Endothelial cell of umbilical vein (primary cell): Measurements from ENCODE around the gene LEMD1. TPM values are rescaled to one million over a fixed set of nuclear protein-coding genes. Genes with fewer than 3 reads are reported as not detected.

Experiments used
- BruUV-seq: library from RNA; stranded (reverse); fragments of 400-500 nt; replicated peaks from 2 replicates; lab custom pipeline; 2021; lab: Mats Ljungman, UMichigan
- CTCF ChIA-PET: fragments of 300-600, 350-600 bp; sonication (Branson Sonifier 250); formaldehyde crosslinking; loops from one replicate; lab custom pipeline; 2021; ENCODE audit warnings: antibody characterized with exemption, inconsistent platforms; lab: Charles Lee
- POLR2A ChIA-PET: fragments of 300-600, 350-600 bp; sonication (Branson Sonifier 250); formaldehyde crosslinking; loops from one replicate; lab custom pipeline; 2021; ENCODE audit warnings: antibody characterized with exemption, inconsistent platforms; lab: Charles Lee
- DNase-seq: peaks from one replicate; pipeline ENCODE4 v3.0.0-alpha.2; 2011; ENCODE audit warnings: low read depth, low spot score
- FAIRE-seq: peaks from 2 replicates; lab custom pipeline; 2011; peaks lifted over from hg19 to GRCh38; lab: Jason Lieb, UNC
- H2AFZ ChIP-seq: 2 replicates; pipeline ENCODE4 v1.6.0; 2012; ENCODE audit warnings: low read depth, low read length, control low read depth, inconsistent platforms
- H3K27ac ChIP-seq: 2 replicates; pipeline ENCODE4 v1.5.1; 2011; ENCODE audit warnings: low read depth, mild to moderate bottlenecking, control low read depth, low read length, moderate library complexity; ENCODE audit not compliant: insufficient read depth
- H3K27me3 ChIP-seq, 2 experiments: 2 replicates each; pipeline versions ENCODE4 v1.6.0 to v1.6.1; 2011; ENCODE audit warnings: low read length in 2 of 2, mixed read lengths in 1 of 2; ENCODE audit not compliant: control insufficient read depth in 2 of 2, insufficient read depth in 2 of 2
- H3K36me3 ChIP-seq, 2 experiments: 2 replicates in 1 of 2; 3 replicates in 1 of 2; pipeline ENCODE4 v1.5.1; 2011; ENCODE audit warnings: low read length in 2 of 2, mild to moderate bottlenecking in 1 of 2, moderate library complexity in 1 of 2; ENCODE audit not compliant: control insufficient read depth in 2 of 2, insufficient read depth in 2 of 2; ENCODE audit errors: extremely low read depth in 1 of 2
- H3K4me1 ChIP-seq: 3 replicates; pipeline ENCODE4 v1.5.1; 2011; ENCODE audit warnings: mild to moderate bottlenecking, low read length; ENCODE audit not compliant: control insufficient read depth, insufficient read depth; ENCODE audit errors: extremely low read depth
- H3K4me2 ChIP-seq: 2 replicates; pipeline ENCODE4 v1.6.1; 2011; ENCODE audit warnings: low read length, control low read depth, mixed read lengths; ENCODE audit not compliant: insufficient read depth
- H3K4me3 ChIP-seq, 3 experiments: fragments of 200-600 bp in 1 of 3; sonication (generic), shearing (Covaris generic) in 1 of 3; replicated peaks in 1 of 3; 2 replicates each; pipeline ENCODE4 v1.5.1; 2011 to 2016; ENCODE audit warnings: control low read depth in 3 of 3, low read length in 3 of 3, mild to moderate bottlenecking in 2 of 3, inconsistent platforms in 1 of 3, low read depth in 1 of 3, moderate library complexity in 1 of 3; ENCODE audit not compliant: insufficient read depth in 1 of 3
- H3K79me2 ChIP-seq: 2 replicates; pipeline ENCODE4 v1.6.0; 2012; ENCODE audit warnings: low read length, inconsistent platforms; ENCODE audit not compliant: control insufficient read depth, insufficient read depth
- H3K9ac ChIP-seq: replicated peaks from 2 replicates; pipeline ENCODE3; 2011; ENCODE audit warnings: low read length, control low read depth; ENCODE audit not compliant: insufficient read depth; ENCODE audit errors: extremely low read depth
- H3K9me1 ChIP-seq: replicated peaks from 3 replicates; pipeline ENCODE4 v1.6.0; 2011; ENCODE audit warnings: mild to moderate bottlenecking, low read length; ENCODE audit not compliant: control insufficient read depth, insufficient read depth; ENCODE audit errors: extremely low read depth
- H3K9me3 ChIP-seq: replicated peaks from 2 replicates; pipeline ENCODE4 v1.5.1; 2012; ENCODE audit warnings: low read length, inconsistent platforms; ENCODE audit not compliant: control insufficient read depth, insufficient read depth
- H4K20me1 ChIP-seq: replicated peaks from 2 replicates; pipeline ENCODE3; 2011; ENCODE audit warnings: mild to moderate bottlenecking, low read length; ENCODE audit not compliant: control insufficient read depth, insufficient read depth; ENCODE audit errors: extremely low read depth
- EZH2 ChIP-seq: IDR thresholded peaks from 2 replicates; pipeline ENCODE4 v1.6.1; 2012; ENCODE audit warnings: borderline replicate concordance, low read depth, mild to moderate bottlenecking, moderate library complexity, low read length, inconsistent platforms; ENCODE audit not compliant: severe bottlenecking
- FOS ChIP-seq: IDR thresholded peaks from 2 replicates; pipeline ENCODE4 v1.6.1; 2011; ENCODE audit warnings: mild to moderate bottlenecking, low read length, moderate library complexity, borderline replicate concordance; ENCODE audit not compliant: insufficient read depth
- GATA2 ChIP-seq: IDR thresholded peaks from 2 replicates; pipeline ENCODE4 v1.7.0; 2011; ENCODE audit warnings: low read depth, mild to moderate bottlenecking, moderate library complexity, mixed read lengths, low read length; ENCODE audit not compliant: insufficient read length, insufficient read depth
- JUN ChIP-seq: IDR thresholded peaks from 2 replicates; pipeline ENCODE4 v1.6.1; 2011; ENCODE audit warnings: borderline replicate concordance, low read depth; ENCODE audit not compliant: insufficient read length, insufficient read depth
- MYC ChIP-seq: IDR thresholded peaks from one replicate; pipeline ENCODE4 v1.6.1; 2011; ENCODE audit warnings: mild to moderate bottlenecking, low read depth, low read length
- POLR2A ChIP-seq: IDR thresholded peaks from 2 replicates; pipeline ENCODE4 v1.6.1; 2012; ENCODE audit warnings: low read depth, mild to moderate bottlenecking, control low read depth, low read length
- POLR2AphosphoS5 ChIP-seq: IDR thresholded peaks from 2 replicates; pipeline ENCODE4 v1.6.1; 2012; ENCODE audit warnings: low read depth, mild to moderate bottlenecking, control low read depth, low read length, moderate library complexity; ENCODE audit not compliant: insufficient read depth
- dilution Hi-C: fragments of 300-500 bp; cut with MboI; formaldehyde crosslinking; loops from one replicate; pipeline ENCODE4 v1.15.0; 2019; ENCODE audit warnings: low sequenced_read_pairs; ENCODE audit not compliant: extremely low pct_ligation_motif_present
- intact Hi-C: fragments of 100-400 bp; cut with micrococcal nuclease; formaldehyde crosslinking; loops from one replicate; pipeline ENCODE4 v1.10.0; 2022
- polyA plus RNA-seq, 4 experiments: library from polyadenylated mRNA; depleted of rRNA in 3 of 4; stranded (reverse) in 3 of 4; unstranded in 1 of 4; fragments of >200 nt; gene quantifications; 2 replicates each; pipeline versions ENCODE4 v1.2.1 to v1.2.3, GENCODE V29; 2011 to 2012; ENCODE audit warnings: missing spikeins in 1 of 4
- total RNA-seq: library from RNA; stranded (reverse); gene quantifications from 2 replicates; pipeline ENCODE4 v1.2.3, GENCODE V29; 2021
- TF ChIP-seq, protein P1 (sequence below), 2 donors: IDR thresholded peaks; 1 replicate in 1 of 2; 2 replicates in 1 of 2; pipeline ENCODE4 v1.5.1; 2011; ENCODE audit warnings: low read length in 2 of 2, mild to moderate bottlenecking in 2 of 2, moderate library complexity in 2 of 2, control low read depth in 1 of 2, inconsistent platforms in 1 of 2, low read depth in 1 of 2; ENCODE audit not compliant: insufficient read depth in 1 of 2; ENCODE audit errors: extremely low read depth in 1 of 2

Gene LEMD1
- total and polyA plus RNA-seq, 2 donors (not counting 3 experiments of a cell fraction or from before 2014, with no cell fraction given), result not detected

DNA sequence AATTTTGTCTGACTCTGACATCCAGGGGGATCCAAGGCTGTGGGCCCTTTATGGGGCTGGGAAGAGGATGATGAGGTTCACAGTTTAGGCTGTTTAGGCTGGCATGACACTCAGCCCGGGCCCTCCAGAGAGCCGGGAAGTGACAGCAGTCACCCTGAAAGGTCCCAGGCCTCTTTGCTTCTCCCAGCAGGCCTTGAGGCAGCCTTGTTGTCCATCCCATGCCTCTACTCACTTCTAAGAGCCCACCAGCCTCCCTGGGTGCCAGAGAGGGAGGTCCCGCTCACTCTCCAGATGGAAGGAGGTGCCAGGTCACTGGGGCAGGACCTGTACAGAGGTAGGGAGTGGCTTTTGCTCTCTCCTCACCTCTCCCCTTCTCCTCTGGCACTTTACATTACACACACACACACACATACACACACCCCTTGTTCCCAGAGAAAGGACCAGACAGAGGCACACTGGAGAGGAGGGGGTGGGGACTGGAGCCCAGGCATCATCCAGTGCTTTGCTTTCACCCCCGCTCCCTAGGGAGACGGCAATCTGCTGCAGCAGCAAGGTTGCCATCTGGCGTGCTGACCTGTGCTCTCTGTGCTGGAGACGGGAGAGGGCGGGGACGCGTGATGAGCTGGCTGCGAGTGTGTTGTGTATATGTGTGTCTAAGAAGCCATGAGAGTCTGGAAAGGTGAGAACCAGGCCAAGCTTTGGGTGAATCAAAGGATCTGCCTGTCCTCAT, 69.7 kb downstream of the LEMD1 start:
- FAIRE-seq, result no peak
- POLR2A ChIA-PET, result no interaction called here
- H3K4me1 ChIP-seq, result no peaks in the 10 kb centered on the region
- CTCF ChIA-PET, result interaction anchor here (2.8 to 4.7 kb wide), 3 partner anchors 16 to 134 kb away, joined by 55 to 243 read pairs (median 71); no protein-coding TSS in a partner anchor
- intact Hi-C loops (no loop called here), dilution Hi-C loops (no loop called here)
- H3K27me3 ChIP-seq, result peaks cover 23 to 35% of the 10 kb centered on the region in 2 experiments
- no peaks in the 10 kb centered on the region for H3K9me3 ChIP-seq
- no peak overlapping the region for H3K4me2 ChIP-seq
- H3K36me3 ChIP-seq, result no peaks in the 10 kb centered on the region
- H3K79me2 ChIP-seq, result no peaks in the 10 kb centered on the region
- H3K4me3 ChIP-seq, result no peak overlapping the region
- no peak overlapping the region for H3K27ac ChIP-seq
- no peak overlapping the region for H3K9ac ChIP-seq
- H4K20me1 ChIP-seq, result no peaks in the 10 kb centered on the region
- no peak for TF ChIP-seq EZH2
- no peak for TF ChIP-seq POLR2A
- TF ChIP-seq GATA2, result no peak
- no peak for TF ChIP-seq MYC
- TF ChIP-seq POLR2AphosphoS5, result no peak
- no peak for TF ChIP-seq FOS
- no peak for TF ChIP-seq JUN
- TF ChIP-seq, protein P1, sequence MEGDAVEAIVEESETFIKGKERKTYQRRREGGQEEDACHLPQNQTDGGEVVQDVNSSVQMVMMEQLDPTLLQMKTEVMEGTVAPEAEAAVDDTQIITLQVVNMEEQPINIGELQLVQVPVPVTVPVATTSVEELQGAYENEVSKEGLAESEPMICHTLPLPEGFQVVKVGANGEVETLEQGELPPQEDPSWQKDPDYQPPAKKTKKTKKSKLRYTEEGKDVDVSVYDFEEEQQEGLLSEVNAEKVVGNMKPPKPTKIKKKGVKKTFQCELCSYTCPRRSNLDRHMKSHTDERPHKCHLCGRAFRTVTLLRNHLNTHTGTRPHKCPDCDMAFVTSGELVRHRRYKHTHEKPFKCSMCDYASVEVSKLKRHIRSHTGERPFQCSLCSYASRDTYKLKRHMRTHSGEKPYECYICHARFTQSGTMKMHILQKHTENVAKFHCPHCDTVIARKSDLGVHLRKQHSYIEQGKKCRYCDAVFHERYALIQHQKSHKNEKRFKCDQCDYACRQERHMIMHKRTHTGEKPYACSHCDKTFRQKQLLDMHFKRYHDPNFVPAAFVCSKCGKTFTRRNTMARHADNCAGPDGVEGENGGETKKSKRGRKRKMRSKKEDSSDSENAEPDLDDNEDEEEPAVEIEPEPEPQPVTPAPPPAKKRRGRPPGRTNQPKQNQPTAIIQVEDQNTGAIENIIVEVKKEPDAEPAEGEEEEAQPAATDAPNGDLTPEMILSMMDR (IDR thresholded peaks at IDR 0.05; ENCODE audit: extremely low read depth in 1 of 2, insufficient read depth in 1 of 2, low read depth in 1 of 2, low read length in 2 of 2), result no peak
- H2AFZ ChIP-seq, result no peak overlapping the region
- DNase-seq, result no peak
- no peaks in the 10 kb centered on the region for H3K9me1 ChIP-seq
- no TSS peak for BruUV-seq
